ENCODE data around the gene MBIP.

MBIP gene

GRCh38 chr14:36294543-36294942 lies 25.9 kb downstream of the MBIP start:
- DNase-seq (ENCODE audit: low read depth in 1 of 2, low spot score in 1 of 2): no peak
- H3K27ac ChIP-seq (replicated peaks): no peak overlapping the region
- no peak for TF ChIP-seq SPI1 (IDR thresholded peaks at IDR 0.05; ENCODE audit: borderline replicate concordance, low read depth)
- no peak for TF ChIP-seq GABPA (IDR thresholded peaks at IDR 0.05; ENCODE audit: low read depth)
- no peak for TF ChIP-seq CTCF (IDR thresholded peaks at IDR 0.05; ENCODE audit: insufficient read depth, low read length)
- no peak for TF ChIP-seq POLR2AphosphoS5 (IDR thresholded peaks at IDR 0.05; ENCODE audit: low read depth)
- no peak for TF ChIP-seq REST (IDR thresholded peaks at IDR 0.05; ENCODE audit: insufficient replicate concordance, low read depth)
- H3K4me3 ChIP-seq (replicated peaks; ENCODE audit: insufficient read depth, low read length): no peak overlapping the region
- no peaks in the 10 kb centered on the region for H3K27me3 ChIP-seq (ENCODE audit: insufficient read depth, poor library complexity, severe bottlenecking)

GRCh38 chr14:36293824-36294223 lies 26.6 kb downstream of the MBIP start:
- H3K27ac ChIP-seq (replicated peaks): no peak overlapping the region
- DNase-seq (ENCODE audit: low read depth in 1 of 2, low spot score in 1 of 2): peak; percentile 35 to 73
- no peak overlapping the region for H3K4me3 ChIP-seq (replicated peaks; ENCODE audit: insufficient read depth, low read length)
- H3K27me3 ChIP-seq (ENCODE audit: insufficient read depth, poor library complexity, severe bottlenecking): no peaks in the 10 kb centered on the region
- TF ChIP-seq SPI1 (IDR thresholded peaks at IDR 0.05; ENCODE audit: borderline replicate concordance, low read depth): peak; percentile 57; the same call in 1 of the 2 replicates
- no peak for TF ChIP-seq CTCF (IDR thresholded peaks at IDR 0.05; ENCODE audit: insufficient read depth, low read length)

- TF ChIP-seq GABPA (IDR thresholded peaks at IDR 0.05; ENCODE audit: low read depth) (no peak), SPI1 (IDR thresholded peaks at IDR 0.05; ENCODE audit: borderline replicate concordance, low read depth) (no peak), POLR2AphosphoS5 (IDR thresholded peaks at IDR 0.05; ENCODE audit: low read depth) (no peak), REST (IDR thresholded peaks at IDR 0.05; ENCODE audit: insufficient replicate concordance, low read depth) (no peak), CTCF (IDR thresholded peaks at IDR 0.05; ENCODE audit: insufficient read depth, low read length) (no peak)
- no peak for DNase-seq (ENCODE audit: low read depth in 1 of 2, low spot score in 1 of 2)
- Histone ChIP-seq H3K27me3 (ENCODE audit: insufficient read depth, poor library complexity, severe bottlenecking) (no peaks in the 10 kb centered on the region), H3K27ac (replicated peaks) (no peak overlapping the region), H3K4me3 (replicated peaks; ENCODE audit: insufficient read depth, low read length) (no peak overlapping the region)
Measured at GRCh38 chr14:36289954-36290353, 30.5 kb downstream of the MBIP start.

GRCh38 chr14:36288496-36288895 lies 31.9 kb downstream of the MBIP start:
- no peak overlapping the region for H3K4me3 ChIP-seq (replicated peaks; ENCODE audit: insufficient read depth, low read length)
- DNase-seq (ENCODE audit: low read depth in 1 of 2, low spot score in 1 of 2): no peak
- H3K27me3 ChIP-seq (ENCODE audit: insufficient read depth, poor library complexity, severe bottlenecking): no peaks in the 10 kb centered on the region
- TF ChIP-seq CTCF (IDR thresholded peaks at IDR 0.05; ENCODE audit: insufficient read depth, low read length): no peak
- TF ChIP-seq POLR2AphosphoS5 (IDR thresholded peaks at IDR 0.05; ENCODE audit: low read depth): no peak
- TF ChIP-seq SPI1 (IDR thresholded peaks at IDR 0.05; ENCODE audit: borderline replicate concordance, low read depth): no peak
- no peak overlapping the region for H3K27ac ChIP-seq (replicated peaks)
